Measurements from ENCODE around the gene ZDHHC1. TPM values are rescaled to one million over a fixed set of nuclear protein-coding genes. Genes with fewer than 3 reads are reported as not detected.
A peak's percentile ranks its signal among the peaks of the same experiment; 100 is the strongest.

The ZDHHC1 gene
- total RNA-seq, 1 donor = 9.0 TPM

DNA sequence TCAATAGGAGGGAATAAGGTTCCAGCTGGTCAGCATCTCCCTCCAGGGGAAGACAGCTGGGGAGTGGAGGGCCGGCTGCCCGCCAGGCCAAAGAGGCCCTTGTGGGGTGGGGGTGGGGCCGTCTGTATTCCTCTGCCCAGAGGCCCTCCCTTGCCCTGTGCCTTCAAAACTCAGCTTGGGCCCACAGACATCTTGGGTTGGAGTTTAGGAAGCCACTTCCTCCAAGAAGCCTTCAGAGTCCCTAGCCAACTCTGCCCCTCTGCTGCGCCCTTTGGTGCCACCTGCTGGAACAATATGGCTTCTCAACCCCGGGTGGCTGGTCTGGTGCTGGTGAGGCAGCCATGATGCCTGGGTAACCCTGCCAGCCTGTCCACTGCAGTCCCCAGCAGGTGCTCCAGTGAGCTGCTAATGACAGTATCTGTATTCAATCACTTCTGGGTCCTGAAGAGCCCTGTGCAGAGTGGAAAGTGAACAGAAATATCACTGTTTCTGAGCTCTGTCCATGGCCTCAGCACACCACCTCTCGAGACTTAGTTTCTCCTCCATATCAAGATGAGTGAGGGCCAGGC is 31.3 kb upstream of the ZDHHC1 start:
- H2AFZ ChIP-seq (ENCODE audit: low read length) = no peak overlapping the region
- H4K20me1 ChIP-seq (ENCODE audit: insufficient read depth, low read length) = peaks cover 82% of the 10 kb centered on the region
- peak; percentile 88 for DNase-seq (ENCODE audit: insufficient read length, low spot score, missing footprints)
- peaks cover 10% of the 10 kb centered on the region for H3K36me3 ChIP-seq (ENCODE audit: insufficient read depth, low read length)
- H3K27me3 ChIP-seq (ENCODE audit: insufficient read depth, low read length) = no peaks in the 10 kb centered on the region
- no peak overlapping the region for H3K4me3 ChIP-seq (ENCODE audit: insufficient read depth, low read length)
- TF ChIP-seq, protein P1, sequence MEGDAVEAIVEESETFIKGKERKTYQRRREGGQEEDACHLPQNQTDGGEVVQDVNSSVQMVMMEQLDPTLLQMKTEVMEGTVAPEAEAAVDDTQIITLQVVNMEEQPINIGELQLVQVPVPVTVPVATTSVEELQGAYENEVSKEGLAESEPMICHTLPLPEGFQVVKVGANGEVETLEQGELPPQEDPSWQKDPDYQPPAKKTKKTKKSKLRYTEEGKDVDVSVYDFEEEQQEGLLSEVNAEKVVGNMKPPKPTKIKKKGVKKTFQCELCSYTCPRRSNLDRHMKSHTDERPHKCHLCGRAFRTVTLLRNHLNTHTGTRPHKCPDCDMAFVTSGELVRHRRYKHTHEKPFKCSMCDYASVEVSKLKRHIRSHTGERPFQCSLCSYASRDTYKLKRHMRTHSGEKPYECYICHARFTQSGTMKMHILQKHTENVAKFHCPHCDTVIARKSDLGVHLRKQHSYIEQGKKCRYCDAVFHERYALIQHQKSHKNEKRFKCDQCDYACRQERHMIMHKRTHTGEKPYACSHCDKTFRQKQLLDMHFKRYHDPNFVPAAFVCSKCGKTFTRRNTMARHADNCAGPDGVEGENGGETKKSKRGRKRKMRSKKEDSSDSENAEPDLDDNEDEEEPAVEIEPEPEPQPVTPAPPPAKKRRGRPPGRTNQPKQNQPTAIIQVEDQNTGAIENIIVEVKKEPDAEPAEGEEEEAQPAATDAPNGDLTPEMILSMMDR (IDR thresholded peaks at IDR 0.05; ENCODE audit: extremely low read depth, low read depth, low read length) = peak; percentile 50
- peaks cover 41% of the 10 kb centered on the region for H3K4me1 ChIP-seq (ENCODE audit: insufficient read depth, low read length)
- no peak overlapping the region for H3K4me2 ChIP-seq (ENCODE audit: insufficient read depth, low read length)
- H3K9me3 ChIP-seq (ENCODE audit: low read depth, low read length) = no peaks in the 10 kb centered on the region
- peaks cover 86% of the 10 kb centered on the region for H3K79me2 ChIP-seq (ENCODE audit: insufficient read depth, low read length)
- H3K27ac ChIP-seq (ENCODE audit: low read depth, low read length) = no peak overlapping the region

DNA sequence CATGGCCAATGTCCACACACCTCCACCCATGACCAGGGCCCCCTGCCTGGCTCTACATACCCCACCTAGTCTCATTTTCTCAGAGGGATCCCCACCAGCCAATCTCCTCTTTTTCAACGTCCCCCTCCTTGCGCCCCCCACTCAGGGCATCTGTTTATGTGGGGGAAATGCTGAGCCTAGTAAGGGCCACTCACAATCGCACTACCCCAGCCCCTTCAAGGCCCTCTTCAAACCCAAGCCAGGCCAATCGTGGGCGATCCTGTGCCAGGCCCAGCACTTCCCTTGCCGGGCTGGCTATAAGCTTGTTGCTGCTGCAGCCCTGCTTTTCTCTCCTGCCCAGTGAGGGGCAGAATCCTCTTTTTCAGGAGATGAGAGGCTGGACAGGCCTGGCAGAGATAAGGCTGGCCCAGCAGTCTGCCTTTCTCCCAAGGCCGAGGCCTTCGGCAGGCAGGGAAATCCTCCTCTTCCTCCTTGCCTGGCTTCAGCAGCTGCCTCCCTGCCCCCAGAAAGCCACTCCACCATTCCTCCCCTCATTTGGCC is 30.8 kb upstream of the ZDHHC1 start:
- H3K4me1 ChIP-seq (ENCODE audit: insufficient read depth, low read length) = peaks cover 41% of the 10 kb centered on the region
- no peak overlapping the region for H3K27ac ChIP-seq (ENCODE audit: low read depth, low read length)
- no peak overlapping the region for H3K4me2 ChIP-seq (ENCODE audit: insufficient read depth, low read length)
- peaks cover 83% of the 10 kb centered on the region for H3K79me2 ChIP-seq (ENCODE audit: insufficient read depth, low read length)
- H2AFZ ChIP-seq (ENCODE audit: low read length) = no peak overlapping the region
- H3K27me3 ChIP-seq (ENCODE audit: insufficient read depth, low read length) = no peaks in the 10 kb centered on the region
- H3K9me3 ChIP-seq (ENCODE audit: low read depth, low read length) = no peaks in the 10 kb centered on the region
- TF ChIP-seq, protein P1 (IDR thresholded peaks at IDR 0.05; ENCODE audit: extremely low read depth, low read depth, low read length) = no peak
- DNase-seq (ENCODE audit: insufficient read length, low spot score, missing footprints) = peak; percentile 58
- peaks cover 80% of the 10 kb centered on the region for H4K20me1 ChIP-seq (ENCODE audit: insufficient read depth, low read length)
- H3K4me3 ChIP-seq (ENCODE audit: insufficient read depth, low read length) = no peak overlapping the region
- peaks cover 7% of the 10 kb centered on the region for H3K36me3 ChIP-seq (ENCODE audit: insufficient read depth, low read length)

DNA sequence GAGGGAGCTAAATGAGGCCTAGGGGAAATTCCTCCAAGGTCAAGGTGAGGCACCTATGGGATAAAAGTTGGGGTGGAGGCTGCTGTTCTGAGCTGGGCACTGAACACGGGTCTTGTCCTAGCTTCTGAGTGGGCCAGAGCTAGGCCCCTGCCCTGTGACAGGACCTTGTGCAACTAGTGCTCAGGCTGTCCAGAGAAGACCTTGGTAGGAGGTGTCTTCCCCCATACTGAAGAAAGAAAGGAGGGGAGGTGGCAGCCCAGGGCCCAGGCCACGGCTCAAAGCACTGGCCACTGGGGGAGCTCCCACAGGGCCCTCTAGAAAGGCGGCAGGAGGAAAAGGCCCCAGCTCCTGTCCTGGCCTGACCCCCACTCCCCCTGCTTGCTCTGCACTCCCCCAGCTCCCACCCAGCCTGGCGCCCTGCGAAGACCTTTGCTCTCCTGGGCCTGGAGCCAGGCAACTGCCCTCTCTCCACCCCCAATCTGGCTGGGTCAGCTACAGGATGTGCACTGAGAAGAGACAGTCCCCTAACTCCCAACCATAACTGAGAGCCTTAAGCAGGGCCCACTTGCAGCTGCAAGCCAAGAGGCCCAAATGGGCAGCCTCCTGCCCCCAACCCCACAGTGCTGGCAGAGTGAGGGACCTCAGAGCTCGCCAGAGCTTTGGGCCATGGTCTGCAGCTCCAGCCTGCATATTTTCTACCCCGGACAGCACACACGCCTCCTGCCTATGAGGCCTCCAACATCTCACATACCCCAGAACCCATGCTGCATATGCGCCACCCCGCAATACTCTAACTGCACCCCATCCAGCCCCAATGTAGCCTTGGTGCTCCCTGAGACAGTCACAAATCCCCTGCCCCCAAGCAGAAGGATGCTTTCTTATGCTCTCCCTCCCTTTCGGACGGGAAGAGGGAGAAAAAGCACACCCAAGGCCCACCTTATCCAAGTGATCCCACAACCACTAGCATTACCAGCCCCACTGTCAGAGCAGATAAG is 29.9 kb upstream of the ZDHHC1 start:
- Histone ChIP-seq H3K4me1 (ENCODE audit: insufficient read depth, low read length) (peaks cover 41% of the 10 kb centered on the region), H3K36me3 (ENCODE audit: insufficient read depth, low read length) (peaks cover 3% of the 10 kb centered on the region), H3K4me3 (ENCODE audit: insufficient read depth, low read length) (no peak overlapping the region), H3K9me3 (ENCODE audit: low read depth, low read length) (no peaks in the 10 kb centered on the region), H2AFZ (ENCODE audit: low read length) (no peak overlapping the region), H3K79me2 (ENCODE audit: insufficient read depth, low read length) (peaks cover 80% of the 10 kb centered on the region), H3K27me3 (ENCODE audit: insufficient read depth, low read length) (no peaks in the 10 kb centered on the region), H3K27ac (ENCODE audit: low read depth, low read length) (no peak overlapping the region), H3K4me2 (ENCODE audit: insufficient read depth, low read length) (no peak overlapping the region), H4K20me1 (ENCODE audit: insufficient read depth, low read length) (peaks cover 76% of the 10 kb centered on the region)
- DNase-seq (ENCODE audit: insufficient read length, low spot score, missing footprints) = peak; percentile 91
- TF ChIP-seq, protein P1 (IDR thresholded peaks at IDR 0.05; ENCODE audit: extremely low read depth, low read depth, low read length) = no peak

Data from osteoblast (primary cell).